ENCODE data around the gene KLHL42.

The KLHL42 gene

DNA sequence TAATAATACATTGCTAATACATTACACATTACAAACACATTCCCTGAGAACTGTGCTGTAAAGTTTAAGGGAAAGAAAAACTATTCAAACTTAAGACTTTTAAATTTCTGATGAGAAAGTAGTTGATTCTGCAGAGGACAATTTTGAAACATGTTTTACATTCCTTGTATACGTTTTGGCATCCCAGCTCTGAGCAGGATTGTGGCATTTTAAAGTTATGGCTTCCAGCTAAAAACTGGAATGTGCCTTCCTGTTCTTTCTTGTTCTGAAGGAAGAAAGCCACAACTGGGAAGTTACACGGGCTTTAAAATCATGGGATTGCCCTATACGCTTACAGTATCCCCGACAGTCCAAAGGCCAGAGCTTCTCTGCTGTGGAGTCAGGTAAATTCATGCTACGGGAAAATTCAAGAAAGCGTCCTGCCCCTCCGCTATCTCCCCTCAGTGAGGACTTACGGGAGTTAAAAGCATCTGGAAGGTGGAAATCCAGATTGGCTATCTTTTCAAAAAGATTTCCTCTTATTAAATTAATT lies 10.8 kb upstream of the KLHL42 start:
- no peak overlapping the region for H3K4me3 ChIP-seq (ENCODE audit: low read depth, low read length)
- no peak for DNase-seq (ENCODE audit: low read depth)
- no peak for TF ChIP-seq POLR2A (IDR thresholded peaks at IDR 0.05; ENCODE audit: extremely low read depth, insufficient read length)

DNA sequence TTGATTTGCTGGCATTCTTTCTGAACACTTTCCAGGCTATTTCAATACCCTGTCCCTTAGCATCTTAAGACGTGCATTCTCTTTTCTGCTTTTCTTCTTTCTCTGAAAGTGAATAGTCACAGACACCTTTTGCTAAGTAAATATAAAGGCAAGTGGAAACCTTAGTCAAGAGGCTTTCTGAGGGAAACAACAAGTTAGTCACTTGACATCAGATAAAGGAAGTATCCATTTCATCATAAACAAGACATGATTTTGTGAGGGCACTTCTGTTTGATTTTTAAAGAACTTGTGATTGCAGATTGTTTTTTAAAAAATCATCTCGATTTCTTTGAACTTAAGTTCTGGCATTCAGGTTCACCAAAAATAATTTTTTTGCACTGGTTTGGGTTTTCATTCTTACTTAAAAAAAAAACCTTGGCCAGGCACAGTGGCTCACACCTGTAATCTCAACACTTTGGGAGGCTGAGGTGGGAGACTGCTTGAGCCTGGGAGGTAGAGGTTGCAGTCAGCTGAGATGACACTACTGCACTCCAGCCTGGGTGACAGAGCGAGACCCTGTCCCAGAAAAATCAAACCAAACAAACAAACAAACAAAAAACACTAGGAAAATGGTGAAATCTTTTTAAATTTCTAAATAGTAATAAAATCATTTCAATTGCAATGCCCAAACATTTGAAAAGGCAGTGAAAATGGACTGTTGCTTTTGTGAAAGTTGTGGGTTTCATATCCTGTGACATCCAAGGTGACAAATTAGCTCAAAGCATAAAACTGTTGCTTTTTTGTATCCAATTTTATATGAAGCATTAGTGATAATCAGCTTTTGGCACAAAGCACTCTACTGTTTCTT lies 8.3 kb upstream of the KLHL42 start:
- TF ChIP-seq, protein P1, sequence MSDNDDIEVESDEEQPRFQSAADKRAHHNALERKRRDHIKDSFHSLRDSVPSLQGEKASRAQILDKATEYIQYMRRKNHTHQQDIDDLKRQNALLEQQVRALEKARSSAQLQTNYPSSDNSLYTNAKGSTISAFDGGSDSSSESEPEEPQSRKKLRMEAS (IDR thresholded peaks at IDR 0.05; ENCODE audit: low read depth, low read length), result no peak
- TF ChIP-seq, protein P2, sequence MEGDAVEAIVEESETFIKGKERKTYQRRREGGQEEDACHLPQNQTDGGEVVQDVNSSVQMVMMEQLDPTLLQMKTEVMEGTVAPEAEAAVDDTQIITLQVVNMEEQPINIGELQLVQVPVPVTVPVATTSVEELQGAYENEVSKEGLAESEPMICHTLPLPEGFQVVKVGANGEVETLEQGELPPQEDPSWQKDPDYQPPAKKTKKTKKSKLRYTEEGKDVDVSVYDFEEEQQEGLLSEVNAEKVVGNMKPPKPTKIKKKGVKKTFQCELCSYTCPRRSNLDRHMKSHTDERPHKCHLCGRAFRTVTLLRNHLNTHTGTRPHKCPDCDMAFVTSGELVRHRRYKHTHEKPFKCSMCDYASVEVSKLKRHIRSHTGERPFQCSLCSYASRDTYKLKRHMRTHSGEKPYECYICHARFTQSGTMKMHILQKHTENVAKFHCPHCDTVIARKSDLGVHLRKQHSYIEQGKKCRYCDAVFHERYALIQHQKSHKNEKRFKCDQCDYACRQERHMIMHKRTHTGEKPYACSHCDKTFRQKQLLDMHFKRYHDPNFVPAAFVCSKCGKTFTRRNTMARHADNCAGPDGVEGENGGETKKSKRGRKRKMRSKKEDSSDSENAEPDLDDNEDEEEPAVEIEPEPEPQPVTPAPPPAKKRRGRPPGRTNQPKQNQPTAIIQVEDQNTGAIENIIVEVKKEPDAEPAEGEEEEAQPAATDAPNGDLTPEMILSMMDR (IDR thresholded peaks at IDR 0.05; ENCODE audit: low read depth, low read length), result no peak
- no peak for TF ChIP-seq POLR2A (IDR thresholded peaks at IDR 0.05; ENCODE audit: extremely low read depth, insufficient read length)
- TF ChIP-seq MYC (IDR thresholded peaks at IDR 0.05; ENCODE audit: low read depth, low read length), result no peak
- DNase-seq (ENCODE audit: low read depth), result no peak
- H3K4me3 ChIP-seq (ENCODE audit: low read depth, low read length), result no peak overlapping the region

DNA sequence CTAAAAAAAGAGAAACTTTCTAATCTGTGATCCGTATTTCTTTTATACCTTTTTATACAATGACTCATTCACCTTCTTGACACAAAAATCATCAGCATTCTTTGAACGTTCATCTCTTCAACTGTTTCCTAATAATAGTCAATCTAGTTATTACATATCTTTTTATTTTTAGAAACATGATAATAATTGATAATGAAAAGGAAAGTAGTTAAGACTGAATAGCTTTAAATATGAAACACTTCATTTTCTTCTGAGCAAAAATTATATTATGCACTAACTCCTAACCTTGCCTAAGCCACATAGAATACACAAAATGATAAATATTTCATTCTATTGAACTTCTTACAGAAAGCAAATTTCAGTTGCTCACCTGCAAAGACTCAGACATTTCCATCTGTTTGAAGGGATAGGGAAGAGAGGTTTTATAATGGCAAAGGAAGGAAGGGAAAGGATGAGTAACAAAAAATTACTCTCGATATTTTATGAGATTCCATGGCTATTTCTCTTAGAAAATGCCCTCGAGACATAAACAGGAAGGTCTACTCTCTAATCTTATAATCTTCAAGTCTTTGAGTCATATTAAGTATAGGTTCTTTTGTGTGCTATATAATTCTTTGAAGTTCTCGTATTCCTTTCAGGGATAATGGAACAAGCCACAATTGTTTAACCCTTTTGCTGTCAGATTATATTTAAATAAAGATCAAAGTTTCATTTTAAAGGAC lies 7.5 kb upstream of the KLHL42 start:
- no peak for DNase-seq (ENCODE audit: low read depth)
- TF ChIP-seq POLR2A (IDR thresholded peaks at IDR 0.05; ENCODE audit: extremely low read depth, insufficient read length) (no peak), MYC (IDR thresholded peaks at IDR 0.05; ENCODE audit: low read depth, low read length) (no peak)
- TF ChIP-seq, protein P2 (IDR thresholded peaks at IDR 0.05; ENCODE audit: low read depth, low read length), result no peak
- TF ChIP-seq, protein P1 (IDR thresholded peaks at IDR 0.05; ENCODE audit: low read depth, low read length), result no peak
- no peak overlapping the region for H3K4me3 ChIP-seq (ENCODE audit: low read depth, low read length)

GRCh38 chr12:27777141-27777540 lies 2.9 kb upstream of the KLHL42 start:
- H3K4me3 ChIP-seq (ENCODE audit: low read depth, low read length), result no peak overlapping the region
- TF ChIP-seq POLR2A (IDR thresholded peaks at IDR 0.05; ENCODE audit: extremely low read depth, insufficient read length) (no peak), MYC (IDR thresholded peaks at IDR 0.05; ENCODE audit: low read depth, low read length) (no peak)
- TF ChIP-seq, protein P2 (IDR thresholded peaks at IDR 0.05; ENCODE audit: low read depth, low read length), result no peak
- TF ChIP-seq, protein P1 (IDR thresholded peaks at IDR 0.05; ENCODE audit: low read depth, low read length), result no peak
- no peak for DNase-seq (ENCODE audit: low read depth)

GRCh38 chr12:27778206-27778605 lies 1.8 kb upstream of the KLHL42 start:
- H3K4me3 ChIP-seq (ENCODE audit: low read depth, low read length), result no peak overlapping the region
- TF ChIP-seq, protein P1 (IDR thresholded peaks at IDR 0.05; ENCODE audit: low read depth, low read length), result no peak
- TF ChIP-seq MYC (IDR thresholded peaks at IDR 0.05; ENCODE audit: low read depth, low read length) (no peak), POLR2A (IDR thresholded peaks at IDR 0.05; ENCODE audit: extremely low read depth, insufficient read length) (no peak)
- TF ChIP-seq, protein P2 (IDR thresholded peaks at IDR 0.05; ENCODE audit: low read depth, low read length), result no peak
- no peak for DNase-seq (ENCODE audit: low read depth)

DNA sequence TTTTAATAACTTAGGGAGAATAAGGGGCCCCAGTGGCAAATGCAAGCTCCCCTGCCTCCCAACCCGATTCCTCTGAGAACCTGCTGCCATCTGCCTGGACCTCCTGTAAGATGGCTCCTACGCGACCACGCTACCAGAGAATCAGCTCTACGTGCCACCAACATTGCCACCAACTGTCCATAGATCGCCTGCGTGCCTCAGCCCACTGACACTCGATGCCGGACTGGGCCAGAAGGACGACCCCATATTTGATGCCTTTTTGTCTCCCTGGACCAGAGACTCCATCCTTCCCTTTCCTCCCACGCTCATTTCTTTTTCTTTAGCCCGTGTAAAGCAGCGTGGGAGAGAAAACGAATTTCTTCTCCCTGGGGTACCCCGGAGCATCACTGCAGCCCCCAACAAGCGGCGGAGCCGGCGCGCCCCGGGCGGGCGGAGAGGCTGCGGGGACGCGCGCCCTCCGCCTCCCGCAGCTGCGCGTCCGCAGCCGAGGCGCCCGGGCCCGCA lies 565 bp upstream of the KLHL42 start:
- TF ChIP-seq, protein P2 (IDR thresholded peaks at IDR 0.05; ENCODE audit: low read depth, low read length), result no peak
- TF ChIP-seq POLR2A (IDR thresholded peaks at IDR 0.05; ENCODE audit: extremely low read depth, insufficient read length), result no peak
- DNase-seq (ENCODE audit: low read depth), result peak; percentile 60
- H3K4me3 ChIP-seq (ENCODE audit: low read depth, low read length), result peak overlapping the region; percentile 62

All from NB4 (cell line).